EL (cell line): ENCODE measurements around the gene ECT2.

ENCODE experiments used
- DNase-seq: peaks from one replicate; pipeline ENCODE4 v3.0.0-alpha.2; 2016

The ECT2 gene

GRCh38 chr3:172869368-172869771, 118.8 kb downstream of the ECT2 start:
- DNase-seq, result peak; percentile 20

GRCh38 chr3:172869784-172870518, 119.4 kb downstream of the ECT2 start:
- no peak for DNase-seq
